H1 (cell line): ENCODE data around the gene URB2. TPM values are rescaled to one million over a fixed set of nuclear protein-coding genes. Genes with fewer than 3 reads are reported as not detected.
"Not testable (repeated sequence)": the region's sequence is repeated elsewhere in the genome, so short reads cannot be mapped to it uniquely, and the experiment has no call there.

ENCODE experiments used
- CTCF ChIA-PET: fragments of 300-600 bp; sonication (Branson Sonifier 250); formaldehyde crosslinking; loops from one replicate; lab custom pipeline; 2021; ENCODE audit not compliant: partially characterized antibody; lab: Charles Lee
- POLR2A ChIA-PET: fragments of 300-600 bp; sonication (Branson Sonifier 250); formaldehyde crosslinking; loops from one replicate; lab custom pipeline; 2021; ENCODE audit warnings: inconsistent platforms; ENCODE audit not compliant: partially characterized antibody; lab: Charles Lee
- DNase-seq, 2 experiments: peaks; one replicate each; pipeline versions ENCODE4 v3.0.0 to v3.0.0-alpha.2; 2010 to 2022; ENCODE audit warnings: low spot score in 2 of 2, low read depth in 1 of 2, mixed read lengths in 1 of 2
- FAIRE-seq: peaks from 2 replicates; lab custom pipeline; 2011; peaks lifted over from hg19 to GRCh38; lab: Jason Lieb, UNC
- H2AFZ ChIP-seq: 2 replicates; pipeline ENCODE4 v1.8.1; 2012; ENCODE audit warnings: low read length, inconsistent platforms
- H2AK5ac ChIP-seq: 2 replicates; pipeline ENCODE4 v1.6.1; 2013; ENCODE audit warnings: low read depth, low read length
- H2BK120ac ChIP-seq: replicated peaks from 2 replicates; pipeline ENCODE3; 2013; ENCODE audit warnings: low read depth, low read length, inconsistent platforms
- H2BK12ac ChIP-seq: 2 replicates; pipeline ENCODE4 v1.6.1; 2013; ENCODE audit warnings: low read depth, low read length
- H2BK15ac ChIP-seq: 2 replicates; pipeline ENCODE4 v1.6.1; 2013; ENCODE audit warnings: low read length
- H2BK20ac ChIP-seq: 2 replicates; pipeline ENCODE4 v1.6.1; 2013; ENCODE audit warnings: low read length
- H2BK5ac ChIP-seq: 2 replicates; pipeline ENCODE4 v1.6.1; 2013; ENCODE audit warnings: low read depth, low read length
- H3K14ac ChIP-seq: 2 replicates; pipeline ENCODE4 v1.6.1; 2013; ENCODE audit warnings: inconsistent platforms; ENCODE audit not compliant: insufficient read length
- H3K18ac ChIP-seq: 2 replicates; pipeline ENCODE4 v1.6.1; 2013; ENCODE audit warnings: low read length; ENCODE audit errors: extremely low read depth
- H3K23ac ChIP-seq: 2 replicates; pipeline ENCODE4 v1.6.1; 2013; ENCODE audit warnings: inconsistent platforms; ENCODE audit not compliant: insufficient read length
- H3K23me2 ChIP-seq: 2 replicates; pipeline ENCODE4 v1.6.1; 2013; ENCODE audit warnings: low read depth, low read length
- H3K27ac ChIP-seq: 2 replicates; pipeline ENCODE4 v1.6.1; 2011; ENCODE audit warnings: low read depth, low read length, inconsistent platforms
- H3K27me3 ChIP-seq, 4 experiments: replicated peaks in 1 of 4; 1 replicate in 1 of 4; 2 replicates in 3 of 4; pipeline versions ENCODE4 v1.6.1 to v1.8.1; 2011 to 2013; ENCODE audit warnings: low read length in 3 of 4, mild to moderate bottlenecking in 3 of 4, inconsistent platforms in 2 of 4, mixed read lengths in 2 of 4, moderate library complexity in 1 of 4; ENCODE audit not compliant: control insufficient read depth in 3 of 4, insufficient read depth in 3 of 4; ENCODE audit errors: extremely low read depth in 1 of 4
- H3K36me3 ChIP-seq, 4 experiments: 2 replicates each; pipeline versions ENCODE4 v1.6.1 to v1.8.1; 2011 to 2013; ENCODE audit warnings: mild to moderate bottlenecking in 4 of 4, low read length in 3 of 4, moderate library complexity in 2 of 4, control low read depth in 1 of 4, inconsistent platforms in 1 of 4; ENCODE audit not compliant: insufficient read depth in 4 of 4, control insufficient read depth in 2 of 4
- H3K4ac ChIP-seq: replicated peaks from 2 replicates; pipeline ENCODE3; 2013; ENCODE audit warnings: low read length, low read depth, mixed read lengths, inconsistent platforms; ENCODE audit not compliant: insufficient read length
- H3K4me1 ChIP-seq, 4 experiments: replicated peaks in 1 of 4; 1 replicate in 1 of 4; 2 replicates in 3 of 4; pipeline versions ENCODE4 v1.6.1 to v1.8.1; 2011 to 2013; ENCODE audit warnings: low read length in 3 of 4, inconsistent platforms in 2 of 4, mixed read lengths in 1 of 4; ENCODE audit not compliant: insufficient read depth in 4 of 4, control insufficient read depth in 3 of 4
- H3K4me2 ChIP-seq, 2 experiments: 2 replicates each; pipeline versions ENCODE4 v1.6.1 to v1.8.1; 2011 to 2013; ENCODE audit warnings: low read depth in 2 of 2, low read length in 2 of 2, control low read depth in 1 of 2, inconsistent platforms in 1 of 2, mild to moderate bottlenecking in 1 of 2; ENCODE audit not compliant: insufficient read depth in 1 of 2
- H3K4me3 ChIP-seq, 4 experiments: fragments of 200-600, 300-600 bp in 1 of 4; sonication (generic), shearing (Covaris generic), sonication (Bioruptor Twin) in 1 of 4; 2 replicates each; pipeline versions ENCODE4 v1.5.1 to v1.8.1; 2011 to 2016; ENCODE audit warnings: low read length in 4 of 4, low read depth in 3 of 4, control low read depth in 2 of 4, inconsistent platforms in 2 of 4, mild to moderate bottlenecking in 2 of 4, mixed read lengths in 1 of 4, moderate library complexity in 1 of 4; ENCODE audit not compliant: insufficient read depth in 2 of 4; ENCODE audit errors: extremely low read depth in 1 of 4
- H3K56ac ChIP-seq: replicated peaks from 2 replicates; pipeline ENCODE3; 2013; ENCODE audit warnings: low read depth, mild to moderate bottlenecking, mixed read lengths, low read length, inconsistent platforms; ENCODE audit not compliant: insufficient read length
- H3K79me1 ChIP-seq: 2 replicates; pipeline ENCODE4 v1.6.1; 2013; ENCODE audit warnings: low read depth, low read length, control low read depth
- H3K79me2 ChIP-seq, 2 experiments: 2 replicates each; pipeline versions ENCODE4 v1.6.1 to v1.8.1; 2012 to 2013; ENCODE audit warnings: low read length in 2 of 2, mild to moderate bottlenecking in 2 of 2, inconsistent platforms in 1 of 2; ENCODE audit not compliant: insufficient read depth in 2 of 2, control insufficient read depth in 1 of 2
- H3K9ac ChIP-seq, 4 experiments: replicated peaks in 1 of 4; 1 replicate in 1 of 4; 2 replicates in 3 of 4; pipeline versions ENCODE4 v1.6.1 to v1.8.1; 2011 to 2013; ENCODE audit warnings: low read depth in 3 of 4, low read length in 3 of 4, control low read depth in 2 of 4, mild to moderate bottlenecking in 2 of 4, moderate library complexity in 2 of 4, inconsistent platforms in 1 of 4; ENCODE audit errors: extremely low read depth in 1 of 4
- H3K9me3 ChIP-seq, 2 experiments: 2 replicates each; pipeline versions ENCODE4 v1.6.1 to v1.8.1; 2012 to 2013; ENCODE audit warnings: mild to moderate bottlenecking in 2 of 2, moderate library complexity in 2 of 2, control low read depth in 1 of 2, inconsistent platforms in 1 of 2, low read depth in 1 of 2, low read length in 1 of 2, mixed read lengths in 1 of 2; ENCODE audit not compliant: insufficient read depth in 2 of 2
- H4K20me1 ChIP-seq, 2 experiments: replicated peaks in 1 of 2; 2 replicates each; pipeline versions ENCODE3 to v1.8.1; 2011 to 2013; ENCODE audit warnings: inconsistent platforms in 2 of 2, low read length in 2 of 2, mild to moderate bottlenecking in 1 of 2; ENCODE audit not compliant: insufficient read depth in 2 of 2, control insufficient read depth in 1 of 2
- H4K5ac ChIP-seq: 2 replicates; pipeline ENCODE4 v1.6.1; 2013; ENCODE audit warnings: low read length, low read depth, mixed read lengths, inconsistent platforms; ENCODE audit not compliant: insufficient read length
- H4K8ac ChIP-seq: 2 replicates; pipeline ENCODE4 v1.8.0; 2013; ENCODE audit warnings: mild to moderate bottlenecking, moderate library complexity, low read length, inconsistent platforms; ENCODE audit not compliant: insufficient read depth; ENCODE audit errors: extremely low read depth
- H4K91ac ChIP-seq: replicated peaks from 2 replicates; pipeline ENCODE3; 2013; ENCODE audit warnings: low read length, mixed read lengths, inconsistent platforms; ENCODE audit not compliant: insufficient read length
- WGBS, 2 experiments: shearing (Covaris generic) in 1 of 2; methylation state at CpG; one replicate each; pipeline versions ENCODE4 v1.1.6 to v1.1.7; 2013 to 2015; ENCODE audit warnings: low lambda C conversion rate in 2 of 2, mixed read lengths in 2 of 2, inconsistent platforms in 1 of 2, low coverage in 1 of 2, missing lambda C conversion rate in 1 of 2; ENCODE audit not compliant: insufficient replicate concordance in 2 of 2, insufficient coverage in 1 of 2, insufficient read length in 1 of 2; ENCODE audit errors: extremely low coverage in 1 of 2, missing lambda C conversion rate in 1 of 2; 5-methylcytosine and 5-hydroxymethylcytosine counted together
- polyA plus RNA-seq, 7 experiments: library from polyadenylated mRNA; depleted of rRNA in 3 of 7; stranded (reverse) in 5 of 7; unstranded in 2 of 7; fragments of >200 nt in 5 of 7; fragments of 200-250 nt in 2 of 7; gene quantifications; 1 replicate in 5 of 7; 2 replicates in 1 of 7; 4 replicates in 1 of 7; pipeline versions ENCODE4 v1.2.1 to v1.2.3, GENCODE V29; 2011 to 2013; ENCODE audit warnings: missing spikeins in 2 of 7, mixed read lengths in 2 of 7
- total RNA-seq: library from RNA; stranded (reverse); fragmentation: NEBNext Ultra II Directional; extraction: Animal tissue kit (Norgen Biotek cat#: 25700); gene quantifications from 2 replicates; pipeline ENCODE4 v1.2.1, GENCODE V29; 2021

URB2 gene
- total and polyA plus RNA-seq, 2 of the 8 experiments (the other 6 are each of a cell fraction or from before 2014, with no cell fraction given), result 13.7 to 33.0 TPM

GRCh38 chr1:229622641-229623120 is 3.4 kb upstream of the URB2 start:
- not testable (repeated sequence) for H3K27ac ChIP-seq, H4K91ac ChIP-seq, H4K8ac ChIP-seq, H3K36me3 ChIP-seq, H2BK15ac ChIP-seq, H2BK20ac ChIP-seq, H2BK120ac ChIP-seq, H2AFZ ChIP-seq, H3K14ac ChIP-seq, H3K27me3 ChIP-seq, H2BK12ac ChIP-seq, H3K4me2 ChIP-seq, H3K56ac ChIP-seq, DNase-seq, H3K9ac ChIP-seq, H4K5ac ChIP-seq, H3K23ac ChIP-seq, FAIRE-seq, H3K4ac ChIP-seq, H2BK5ac ChIP-seq, H3K4me3 ChIP-seq, H3K9me3 ChIP-seq, H3K18ac ChIP-seq, H2AK5ac ChIP-seq
- ChIA-PET POLR2A (interaction anchor here (1.0 kb wide), 1 partner anchor 65 kb away, joined by 3 read pairs; no protein-coding TSS in a partner anchor), CTCF (interaction anchor here (0.5 to 2.7 kb wide), 3 partner anchors 8 to 64 kb away, joined by 4 to 14 read pairs (median 4); partner anchors contain the start of gene ABCB10)
- peaks cover 5 to 12% of the 10 kb centered on the region in 2 experiments for H4K20me1 ChIP-seq
- H3K79me2 ChIP-seq, result peaks cover 18 to 88% of the 10 kb centered on the region in 2 experiments
- H3K79me1 ChIP-seq, result peaks cover 23% of the 10 kb centered on the region
- H3K4me1 ChIP-seq, result peaks cover 3 to 11% (median 5%) of the 10 kb centered on the region in 4 experiments; a peak in 6 of 7 replicates
- H3K23me2 ChIP-seq, result peaks cover 10% of the 10 kb centered on the region
- WGBS, 2 experiments, result 93% methylated on average over 10 of the region's 10 CpGs; no CpG with 5 or more reads in 1 of the 2 experiments
